DND-41 (cell line): Measurements from ENCODE around the gene HOXD10.

Source experiments
- ATAC-seq: fragments of 200-7000 bp; cut with Tn5 transposase; 3 replicates; pipeline ENCODE4 v1.9.1; 2021; ENCODE audit warnings: low read depth; ENCODE audit not compliant: insufficient read depth
- DNase-seq: peaks from one replicate; pipeline ENCODE4 v3.0.0-alpha.2; 2020
- H2AFZ ChIP-seq: 2 replicates; pipeline ENCODE4 v1.6.0; 2012; ENCODE audit warnings: low read depth, low read length
- H3K27ac ChIP-seq: 2 replicates; pipeline ENCODE4 v1.5.1; 2012; ENCODE audit warnings: low read length, inconsistent platforms
- H3K27me3 ChIP-seq: fragments of 200-600 bp; sonication (generic); 2 replicates; pipeline ENCODE4 v1.6.0; 2012; ENCODE audit warnings: low read length, mild to moderate bottlenecking, inconsistent platforms; ENCODE audit not compliant: insufficient read depth, poor library complexity
- H3K36me3 ChIP-seq: 2 replicates; pipeline ENCODE4 v1.5.1; 2012; ENCODE audit warnings: low read length, inconsistent platforms; ENCODE audit not compliant: insufficient read depth
- H3K4me1 ChIP-seq: 2 replicates; pipeline ENCODE4 v1.5.1; 2012; ENCODE audit warnings: mild to moderate bottlenecking, low read length; ENCODE audit not compliant: insufficient read depth
- H3K4me2 ChIP-seq: 2 replicates; pipeline ENCODE4 v1.6.0; 2012; ENCODE audit warnings: mild to moderate bottlenecking, moderate library complexity, low read length, inconsistent platforms; ENCODE audit not compliant: insufficient read depth
- H3K4me3 ChIP-seq, 2 experiments: fragments of 200-600 bp in 1 of 2; shearing (Covaris generic) in 1 of 2; 2 replicates each; pipeline ENCODE4 v1.5.1; 2012 to 2016; ENCODE audit warnings: inconsistent platforms in 2 of 2, low read length in 2 of 2, mild to moderate bottlenecking in 2 of 2, low read depth in 1 of 2, moderate library complexity in 1 of 2
- H3K79me2 ChIP-seq: 2 replicates; pipeline ENCODE4 v1.6.0; 2012; ENCODE audit warnings: low read length, inconsistent platforms; ENCODE audit not compliant: insufficient read depth
- H3K9ac ChIP-seq: 2 replicates; pipeline ENCODE4 v1.6.0; 2012; ENCODE audit warnings: low read depth, mild to moderate bottlenecking, inconsistent platforms, low read length, moderate library complexity
- H3K9me3 ChIP-seq: 2 replicates; pipeline ENCODE4 v1.5.1; 2012; ENCODE audit warnings: low read length, moderate library complexity, mild to moderate bottlenecking, inconsistent platforms; ENCODE audit not compliant: insufficient read depth, severe bottlenecking
- H4K20me1 ChIP-seq: 2 replicates; pipeline ENCODE4 v1.6.0; 2012; ENCODE audit warnings: low read length; ENCODE audit not compliant: insufficient read depth
- EZH2 ChIP-seq: IDR thresholded peaks from 3 replicates; pipeline ENCODE4 v1.6.1; 2012; ENCODE audit warnings: borderline replicate concordance, low read depth, mild to moderate bottlenecking, moderate library complexity, low read length, inconsistent platforms; ENCODE audit not compliant: severe bottlenecking
- TF ChIP-seq, protein P1 (sequence below): IDR thresholded peaks from 2 replicates; pipeline ENCODE4 v1.5.1; 2012; ENCODE audit warnings: borderline replicate concordance, low read length, moderate library complexity, mild to moderate bottlenecking; ENCODE audit not compliant: poor library complexity, severe bottlenecking; ENCODE audit errors: extremely low read depth

The HOXD10 gene

GRCh38 chr2:176106581-176107539 is 9.7 kb upstream of the HOXD10 start, which contains the start of gene HOXD11:
Gene HOXD11 (plus strand): TSS chr2:176107280. CDS start chr2:176107356, 76 bp downstream.
- Histone ChIP-seq H2AFZ (no peak within 1 kb of the TSS), H3K27me3 (no peaks in the 10 kb centered on the region), H4K20me1 (no peaks in the 10 kb centered on the region), H3K4me1 (no peaks in the 10 kb centered on the region), H3K4me3 (no peak within 1 kb of the TSS), H3K9me3 (no peaks in the 10 kb centered on the region), H3K9ac (no peak within 1 kb of the TSS), H3K27ac (no peak within 1 kb of the TSS), H3K4me2 (no peak within 1 kb of the TSS), H3K79me2 (no peaks in the 10 kb centered on the region), H3K36me3 (no peaks in the 10 kb centered on the region)
- DNase-seq (no peak), ATAC-seq (no peak)
- TF ChIP-seq, protein P1, sequence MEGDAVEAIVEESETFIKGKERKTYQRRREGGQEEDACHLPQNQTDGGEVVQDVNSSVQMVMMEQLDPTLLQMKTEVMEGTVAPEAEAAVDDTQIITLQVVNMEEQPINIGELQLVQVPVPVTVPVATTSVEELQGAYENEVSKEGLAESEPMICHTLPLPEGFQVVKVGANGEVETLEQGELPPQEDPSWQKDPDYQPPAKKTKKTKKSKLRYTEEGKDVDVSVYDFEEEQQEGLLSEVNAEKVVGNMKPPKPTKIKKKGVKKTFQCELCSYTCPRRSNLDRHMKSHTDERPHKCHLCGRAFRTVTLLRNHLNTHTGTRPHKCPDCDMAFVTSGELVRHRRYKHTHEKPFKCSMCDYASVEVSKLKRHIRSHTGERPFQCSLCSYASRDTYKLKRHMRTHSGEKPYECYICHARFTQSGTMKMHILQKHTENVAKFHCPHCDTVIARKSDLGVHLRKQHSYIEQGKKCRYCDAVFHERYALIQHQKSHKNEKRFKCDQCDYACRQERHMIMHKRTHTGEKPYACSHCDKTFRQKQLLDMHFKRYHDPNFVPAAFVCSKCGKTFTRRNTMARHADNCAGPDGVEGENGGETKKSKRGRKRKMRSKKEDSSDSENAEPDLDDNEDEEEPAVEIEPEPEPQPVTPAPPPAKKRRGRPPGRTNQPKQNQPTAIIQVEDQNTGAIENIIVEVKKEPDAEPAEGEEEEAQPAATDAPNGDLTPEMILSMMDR, result no peak
- no peak for TF ChIP-seq EZH2

GRCh38 chr2:176107731-176108181 is 8.8 kb upstream of the HOXD10 start:
- no peak for DNase-seq
- H3K9ac ChIP-seq, result no peak overlapping the region
- H3K9me3 ChIP-seq, result no peaks in the 10 kb centered on the region
- H2AFZ ChIP-seq, result no peak overlapping the region
- no peak overlapping the region for H3K27ac ChIP-seq
- no peak for TF ChIP-seq EZH2
- TF ChIP-seq, protein P1, result no peak
- H4K20me1 ChIP-seq, result no peaks in the 10 kb centered on the region
- no peaks in the 10 kb centered on the region for H3K4me1 ChIP-seq
- no peak for ATAC-seq
- H3K36me3 ChIP-seq, result no peaks in the 10 kb centered on the region
- no peak overlapping the region for H3K4me3 ChIP-seq
- no peak overlapping the region for H3K4me2 ChIP-seq
- no peaks in the 10 kb centered on the region for H3K79me2 ChIP-seq
- H3K27me3 ChIP-seq, result no peaks in the 10 kb centered on the region

- no peak for ATAC-seq
- TF ChIP-seq, protein P1, result no peak
- no peaks in the 10 kb centered on the region for H3K27me3 ChIP-seq
Measured at GRCh38 chr2:176109192-176109901, 7.2 kb upstream of the HOXD10 start.

More at GRCh38 chr2:176109192-176109901, 7.2 kb upstream of the HOXD10 start:
- Histone ChIP-seq H3K27ac (no peak overlapping the region), H3K4me1 (no peaks in the 10 kb centered on the region), H2AFZ (no peak overlapping the region), H3K4me3 (no peak overlapping the region), H3K79me2 (no peaks in the 10 kb centered on the region), H3K9me3 (no peaks in the 10 kb centered on the region), H3K9ac (no peak overlapping the region), H3K4me2 (no peak overlapping the region), H4K20me1 (no peaks in the 10 kb centered on the region), H3K36me3 (no peaks in the 10 kb centered on the region)
- no peak for DNase-seq
